IPS-18c (cell line): Measurements from ENCODE around the gene CT45A5.
"Not testable (repeated sequence)": the region's sequence is repeated elsewhere in the genome, so short reads cannot be mapped to it uniquely, and the experiment has no call there.

Experiments used
- H3K4me3 ChIP-seq: 2 replicates; pipeline ENCODE4 v1.7.0; 2013; ENCODE audit warnings: low read depth, mild to moderate bottlenecking, low read length, moderate library complexity; ENCODE audit not compliant: insufficient read depth
- H3K9me3 ChIP-seq: one replicate; pipeline ENCODE4 v1.6.1; 2013; ENCODE audit warnings: mild to moderate bottlenecking, low read length, moderate library complexity; ENCODE audit not compliant: control insufficient read depth, insufficient read depth

CT45A5 gene

GRCh38 chrX:135785403-135785802 lies at the start of gene CT45A5:
TSS of gene CT45A5 (minus strand) at chrX:135785503. CDS start at chrX:135781729, 3,774 bp downstream.
- H3K4me3 ChIP-seq, H3K9me3 ChIP-seq: not testable (repeated sequence)

GRCh38 chrX:135819912-135820311 lies 34.6 kb upstream of the CT45A5 start, which contains the start of gene CT45A2:
TSS of gene CT45A2 (minus strand) at chrX:135820012. CDS start at chrX:135816265, 3,747 bp downstream.
- H3K4me3 ChIP-seq, H3K9me3 ChIP-seq: not testable (repeated sequence)

GRCh38 chrX:135802687-135803086 lies 17.4 kb upstream of the CT45A5 start, which contains the start of gene CT45A6:
TSS of gene CT45A6 (minus strand) at chrX:135802787. CDS start at chrX:135798993, 3,794 bp downstream.
- H3K4me3 ChIP-seq, H3K9me3 ChIP-seq: not testable (repeated sequence)

GRCh38 chrX:135768091-135768490 lies 17.2 kb downstream of the CT45A5 start, which contains the start of gene CT45A3:
TSS of gene CT45A3 (minus strand) at chrX:135768191. CDS start at chrX:135764444, 3,747 bp downstream.
- H3K9me3 ChIP-seq, H3K4me3 ChIP-seq: not testable (repeated sequence)

GRCh38 chrX:135744739-135745138 lies 40.6 kb downstream of the CT45A5 start:
- H3K9me3 ChIP-seq, H3K4me3 ChIP-seq: not testable (repeated sequence)

- Histone ChIP-seq H3K4me3 (no peak overlapping the region), H3K9me3 (peaks cover 7% of the 10 kb centered on the region)
Observed at GRCh38 chrX:135741192-135741715, 44.0 kb downstream of the CT45A5 start.

GRCh38 chrX:135740681-135741149 lies 44.6 kb downstream of the CT45A5 start:
- H3K9me3 ChIP-seq: peaks cover 7% of the 10 kb centered on the region
- no peak overlapping the region for H3K4me3 ChIP-seq

- Histone ChIP-seq H3K9me3 (peaks cover 7% of the 10 kb centered on the region), H3K4me3 (no peak overlapping the region)
Observed at GRCh38 chrX:135737366-135738071, 47.8 kb downstream of the CT45A5 start.

- not testable (repeated sequence) for H3K4me3 ChIP-seq
Observed at GRCh38 chrX:135734666-135735065, 50.6 kb downstream of the CT45A5 start.

More at GRCh38 chrX:135734666-135735065, 50.6 kb downstream of the CT45A5 start:
- H3K9me3 ChIP-seq: not testable (repeated sequence)
